HCT116 (cell line): ENCODE results near the gene ATP2A3. TPM values are rescaled to one million over a fixed set of nuclear protein-coding genes. Genes with fewer than 3 reads are reported as not detected.

Experiments used
- ATAC-seq: fragments of 200-7000 bp; cut with Tn5 transposase; 2 replicates; pipeline ENCODE4 v1.9.1; 2020; ENCODE audit warnings: mild to moderate bottlenecking, moderate library complexity
- BruUV-seq: library from RNA; stranded (reverse); fragments of 400-500 nt; replicated peaks from 2 replicates; lab custom pipeline; 2021; lab: Mats Ljungman, UMichigan
- CTCF ChIA-PET: fragments of 300-600 bp; sonication (Branson Sonifier 250); formaldehyde crosslinking; loops from one replicate; lab custom pipeline; 2021; ENCODE audit warnings: antibody characterized with exemption; lab: Charles Lee
- POLR2A ChIA-PET: fragments of 300-600, 350-600 bp; sonication (Branson Sonifier 250); formaldehyde crosslinking; loops from one replicate; lab custom pipeline; 2021; ENCODE audit warnings: antibody characterized with exemption; lab: Charles Lee
- RAD21 ChIA-PET, 2 experiments: fragments of 300-600 bp; sonication (Branson Sonifier 250); formaldehyde crosslinking; loops; one replicate each; lab custom pipeline; 2023; ENCODE audit warnings: low total read pairs in 2 of 2; ENCODE audit not compliant: uncharacterized antibody in 2 of 2, unreplicated experiment in 2 of 2, low non-redundant PET in 1 of 2; lab: Charles Lee
- DNase-seq: peaks from one replicate; pipeline ENCODE4 v3.0.0-alpha.2; 2010; ENCODE audit warnings: low read depth, low spot score
- H2AFZ ChIP-seq: fragments of 200-600 bp; shearing (Covaris generic), sonication (generic); 2 replicates; pipeline ENCODE4 v1.6.1; 2017; ENCODE audit warnings: low read depth, mixed run types, mixed read lengths, antibody characterized with exemption, low read length; ENCODE audit not compliant: poor library complexity, severe bottlenecking
- H3K27ac ChIP-seq: 2 replicates; pipeline ENCODE4 v1.5.1; 2012; ENCODE audit warnings: low read depth, low read length
- H3K27me3 ChIP-seq: fragments of 200-600 bp; sonication (generic); 2 replicates; pipeline ENCODE4 v1.6.1; 2016; ENCODE audit warnings: mixed run types, low read length, mixed read lengths; ENCODE audit not compliant: insufficient read depth
- H3K36me3 ChIP-seq, 2 experiments: fragments of 200-500 bp in 1 of 2; fragments of 200-600 bp in 1 of 2; sonication (Bioruptor generic) in 1 of 2; sonication (generic) in 1 of 2; 2 replicates each; pipeline versions ENCODE4 v1.5.1 to v1.6.1; 2014 to 2016; ENCODE audit warnings: low read length in 2 of 2, inconsistent platforms in 1 of 2, mixed read lengths in 1 of 2, mixed run types in 1 of 2; ENCODE audit not compliant: insufficient read depth in 2 of 2, control insufficient read depth in 1 of 2
- H3K4me1 ChIP-seq, 2 experiments: fragments of 200-600 bp in 1 of 2; sonication (generic) in 1 of 2; 2 replicates each; pipeline versions ENCODE4 v1.5.1 to v1.6.1; 2012 to 2017; ENCODE audit warnings: low read length in 2 of 2, inconsistent platforms in 1 of 2, mild to moderate bottlenecking in 1 of 2, mixed read lengths in 1 of 2, mixed run types in 1 of 2, moderate library complexity in 1 of 2; ENCODE audit not compliant: insufficient read depth in 2 of 2, control insufficient read depth in 1 of 2
- H3K4me2 ChIP-seq: fragments of 200-600 bp; sonication (generic); 2 replicates; pipeline ENCODE4 v1.6.1; 2017; ENCODE audit warnings: mixed run types, low read length, mixed read lengths
- H3K4me3 ChIP-seq, 2 experiments: fragments of 200-600 bp in 1 of 2; sonication (generic) in 1 of 2; replicated peaks in 1 of 2; 2 replicates each; pipeline ENCODE4 v1.5.1; 2011 to 2016; ENCODE audit warnings: low read length in 2 of 2, control low read depth in 1 of 2, low read depth in 1 of 2, mild to moderate bottlenecking in 1 of 2, mixed read lengths in 1 of 2, mixed run types in 1 of 2
- H3K79me2 ChIP-seq: fragments of 200-600 bp; sonication (generic); 2 replicates; pipeline ENCODE4 v1.6.1; 2017; ENCODE audit warnings: mild to moderate bottlenecking, mixed run types, low read length, moderate library complexity, mixed read lengths; ENCODE audit not compliant: insufficient read depth
- H3K9ac ChIP-seq: fragments of 200-600 bp; sonication (generic); 2 replicates; pipeline ENCODE4 v1.6.1; 2016; ENCODE audit warnings: low read length, mixed read lengths
- H3K9me2 ChIP-seq: fragments of 200-600 bp; sonication (generic), shearing (Covaris generic); 2 replicates; pipeline ENCODE4 v1.6.1; 2017; ENCODE audit warnings: mixed run types, mild to moderate bottlenecking, moderate library complexity; ENCODE audit not compliant: insufficient read depth
- H3K9me3 ChIP-seq, 2 experiments: fragments of 200-500 bp in 1 of 2; fragments of 200-600 bp in 1 of 2; sonication (Bioruptor generic) in 1 of 2; sonication (generic) in 1 of 2; 2 replicates each; pipeline ENCODE4 v1.6.1; 2014 to 2017; ENCODE audit warnings: low read length in 2 of 2, mixed read lengths in 2 of 2, inconsistent platforms in 1 of 2, low read depth in 1 of 2, mild to moderate bottlenecking in 1 of 2, mixed run types in 1 of 2, moderate library complexity in 1 of 2; ENCODE audit not compliant: control insufficient read depth in 1 of 2, insufficient read depth in 1 of 2
- H4K20me1 ChIP-seq: fragments of 200-600 bp; sonication (generic), shearing (Covaris generic); 2 replicates; pipeline ENCODE4 v1.6.1; 2017; ENCODE audit warnings: mixed run types, mild to moderate bottlenecking, moderate library complexity; ENCODE audit not compliant: insufficient read depth
- ELF1 ChIP-seq: IDR thresholded peaks from 2 replicates; pipeline ENCODE4 v1.6.1; 2012; ENCODE audit warnings: low read depth, borderline replicate concordance
- EZH2 ChIP-seq: fragments of 200-600 bp; sonication (generic); IDR thresholded peaks from 2 replicates; pipeline ENCODE4 v1.6.1; 2017; ENCODE audit warnings: antibody characterized with exemption, mixed run types
- JUND ChIP-seq: IDR thresholded peaks from 2 replicates; pipeline ENCODE4 v1.6.1; 2012
- RAD21 ChIP-seq: IDR thresholded peaks from 2 replicates; pipeline ENCODE4 v1.6.1; 2012; ENCODE audit warnings: low read depth, mild to moderate bottlenecking
- SIN3A ChIP-seq: IDR thresholded peaks from 2 replicates; pipeline ENCODE4 v1.6.1; 2012; ENCODE audit warnings: low read depth
- SP1 ChIP-seq: IDR thresholded peaks from 2 replicates; pipeline ENCODE4 v1.6.1; 2012; ENCODE audit warnings: low read depth
- YY1 ChIP-seq: IDR thresholded peaks from 2 replicates; pipeline ENCODE4 v1.6.1; 2011; ENCODE audit warnings: low read length, low read depth, moderate library complexity, mild to moderate bottlenecking; ENCODE audit not compliant: insufficient replicate concordance; ENCODE audit errors: extremely low read depth
- intact Hi-C: fragments of 100-400 bp; cut with micrococcal nuclease; formaldehyde crosslinking; loops from 2 replicates; pipeline ENCODE4 v1.10.0; 2022
- total RNA-seq: library from RNA; stranded (reverse); gene quantifications from one replicate; pipeline ENCODE4 v1.2.1, GENCODE V29; 2021; ENCODE audit not compliant: unreplicated experiment
- TF ChIP-seq, protein P1 (sequence below): IDR thresholded peaks from 2 replicates; pipeline ENCODE4 v1.6.1; 2012
- TF ChIP-seq, protein P2 (sequence below), 3 experiments: fragments of 200-600 bp in 1 of 3; sonication (generic) in 1 of 3; IDR thresholded peaks in 2 of 3; conservative IDR thresholded peaks in 1 of 3; 2 replicates each; pipeline ENCODE4 v1.5.1; 2012 to 2017; ENCODE audit warnings: low read depth in 2 of 3, low read length in 2 of 3, antibody characterized with exemption in 1 of 3, borderline replicate concordance in 1 of 3, control low read depth in 1 of 3, mild to moderate bottlenecking in 1 of 3, mixed read lengths in 1 of 3, mixed run types in 1 of 3, moderate library complexity in 1 of 3; ENCODE audit not compliant: insufficient read depth in 1 of 3
- TF ChIP-seq, protein P3 (sequence below): IDR thresholded peaks from 2 replicates; pipeline ENCODE4 v1.6.1; 2011; ENCODE audit warnings: mild to moderate bottlenecking, low read length, moderate library complexity; ENCODE audit not compliant: insufficient replicate concordance; ENCODE audit errors: extremely low read depth

The ATP2A3 gene
- total RNA-seq, 1 experiment from 2014 or later, result 23.1 TPM

DNA sequence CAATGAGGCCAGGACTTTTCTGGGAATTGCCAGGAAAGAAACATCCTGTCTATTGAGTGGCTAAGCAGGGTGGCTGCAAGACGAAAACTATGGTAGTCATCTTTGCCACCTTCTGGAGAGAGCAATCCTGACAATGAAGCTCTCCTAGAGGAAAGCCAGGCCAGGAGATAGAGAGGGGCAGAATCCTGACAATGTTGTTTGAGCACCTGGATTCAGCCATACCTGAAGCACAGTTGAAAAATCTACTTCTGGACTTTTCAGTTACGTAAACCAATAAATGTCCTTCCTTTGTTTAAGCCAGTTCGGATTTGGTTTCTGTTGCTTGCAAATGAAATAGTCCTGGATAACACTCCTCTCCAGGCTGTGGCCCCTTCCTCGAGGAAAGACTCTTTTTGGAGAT lies 57.4 kb downstream of the ATP2A3 start:
- intact Hi-C loops, result loop anchor here (1.0 to 5.0 kb wide), 3 partner anchors 44 to 170 kb away; no protein-coding TSS in a partner anchor
- Histone ChIP-seq H2AFZ (no peak overlapping the region), H3K4me3 (no peak overlapping the region), H3K9me3 (no peaks in the 10 kb centered on the region), H3K27me3 (no peaks in the 10 kb centered on the region), H3K36me3 (no peaks in the 10 kb centered on the region), H3K4me1 (no peaks in the 10 kb centered on the region), H3K27ac (no peak overlapping the region), H3K79me2 (no peaks in the 10 kb centered on the region), H3K9me2 (no peaks in the 10 kb centered on the region), H3K9ac (no peak overlapping the region), H4K20me1 (no peaks in the 10 kb centered on the region), H3K4me2 (no peak overlapping the region)
- CTCF ChIA-PET, result interaction anchor here (1.2 to 4.2 kb wide), 3 partner anchors 62 to 212 kb away, joined by 3 to 48 read pairs (median 13); partner anchors contain the start of gene NCBP3
- DNase-seq (no peak), ATAC-seq (no peak)
- RAD21 ChIA-PET, result interaction anchor here (0.6 to 1.3 kb wide), 3 partner anchors 168 to 169 kb away, joined by 3 to 5 read pairs (median 3); no protein-coding TSS in a partner anchor
- TF ChIP-seq, protein P1, sequence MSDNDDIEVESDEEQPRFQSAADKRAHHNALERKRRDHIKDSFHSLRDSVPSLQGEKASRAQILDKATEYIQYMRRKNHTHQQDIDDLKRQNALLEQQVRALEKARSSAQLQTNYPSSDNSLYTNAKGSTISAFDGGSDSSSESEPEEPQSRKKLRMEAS, result no peak
- TF ChIP-seq SIN3A (no peak), JUND (no peak), YY1 (no peak), EZH2 (no peak), SP1 (no peak), ELF1 (no peak), RAD21 (no peak)
- TF ChIP-seq, protein P2, sequence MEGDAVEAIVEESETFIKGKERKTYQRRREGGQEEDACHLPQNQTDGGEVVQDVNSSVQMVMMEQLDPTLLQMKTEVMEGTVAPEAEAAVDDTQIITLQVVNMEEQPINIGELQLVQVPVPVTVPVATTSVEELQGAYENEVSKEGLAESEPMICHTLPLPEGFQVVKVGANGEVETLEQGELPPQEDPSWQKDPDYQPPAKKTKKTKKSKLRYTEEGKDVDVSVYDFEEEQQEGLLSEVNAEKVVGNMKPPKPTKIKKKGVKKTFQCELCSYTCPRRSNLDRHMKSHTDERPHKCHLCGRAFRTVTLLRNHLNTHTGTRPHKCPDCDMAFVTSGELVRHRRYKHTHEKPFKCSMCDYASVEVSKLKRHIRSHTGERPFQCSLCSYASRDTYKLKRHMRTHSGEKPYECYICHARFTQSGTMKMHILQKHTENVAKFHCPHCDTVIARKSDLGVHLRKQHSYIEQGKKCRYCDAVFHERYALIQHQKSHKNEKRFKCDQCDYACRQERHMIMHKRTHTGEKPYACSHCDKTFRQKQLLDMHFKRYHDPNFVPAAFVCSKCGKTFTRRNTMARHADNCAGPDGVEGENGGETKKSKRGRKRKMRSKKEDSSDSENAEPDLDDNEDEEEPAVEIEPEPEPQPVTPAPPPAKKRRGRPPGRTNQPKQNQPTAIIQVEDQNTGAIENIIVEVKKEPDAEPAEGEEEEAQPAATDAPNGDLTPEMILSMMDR (IDR thresholded peaks at IDR 0.05 in 2 of 3, conservative IDR thresholded peaks at IDR 0.05 in 1 of 3; ENCODE audit: borderline replicate concordance in 1 of 3, insufficient read depth in 1 of 3, low read depth in 2 of 3, low read length in 2 of 3), result no peak
- TF ChIP-seq, protein P3, sequence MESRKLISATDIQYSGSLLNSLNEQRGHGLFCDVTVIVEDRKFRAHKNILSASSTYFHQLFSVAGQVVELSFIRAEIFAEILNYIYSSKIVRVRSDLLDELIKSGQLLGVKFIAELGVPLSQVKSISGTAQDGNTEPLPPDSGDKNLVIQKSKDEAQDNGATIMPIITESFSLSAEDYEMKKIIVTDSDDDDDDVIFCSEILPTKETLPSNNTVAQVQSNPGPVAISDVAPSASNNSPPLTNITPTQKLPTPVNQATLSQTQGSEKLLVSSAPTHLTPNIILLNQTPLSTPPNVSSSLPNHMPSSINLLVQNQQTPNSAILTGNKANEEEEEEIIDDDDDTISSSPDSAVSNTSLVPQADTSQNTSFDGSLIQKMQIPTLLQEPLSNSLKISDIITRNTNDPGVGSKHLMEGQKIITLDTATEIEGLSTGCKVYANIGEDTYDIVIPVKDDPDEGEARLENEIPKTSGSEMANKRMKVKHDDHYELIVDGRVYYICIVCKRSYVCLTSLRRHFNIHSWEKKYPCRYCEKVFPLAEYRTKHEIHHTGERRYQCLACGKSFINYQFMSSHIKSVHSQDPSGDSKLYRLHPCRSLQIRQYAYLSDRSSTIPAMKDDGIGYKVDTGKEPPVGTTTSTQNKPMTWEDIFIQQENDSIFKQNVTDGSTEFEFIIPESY, result no peak
- POLR2A ChIA-PET, result no interaction called here
- no TSS peak for BruUV-seq
